ENCODE results near the gene MPP1.

DNA sequence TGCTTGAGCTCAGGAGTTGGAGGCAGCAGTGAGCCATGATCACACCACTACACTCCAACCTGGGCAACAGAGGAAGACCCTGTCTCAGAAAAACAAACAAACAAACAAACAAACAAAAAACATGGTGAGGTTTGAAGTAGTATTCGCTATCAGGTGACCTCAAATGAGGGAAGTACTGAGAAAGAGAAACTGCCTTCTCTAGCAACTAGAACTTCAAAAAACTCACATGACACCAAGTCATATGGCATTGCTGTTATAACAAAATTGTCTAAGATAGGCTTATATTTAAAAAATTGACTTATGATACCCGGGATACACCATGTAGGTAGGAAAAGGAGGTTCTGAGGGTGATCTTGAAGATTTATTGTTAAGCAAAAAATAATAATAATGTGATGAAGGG, 10.3 kb downstream of the MPP1 start:
- TF ChIP-seq, protein P1, sequence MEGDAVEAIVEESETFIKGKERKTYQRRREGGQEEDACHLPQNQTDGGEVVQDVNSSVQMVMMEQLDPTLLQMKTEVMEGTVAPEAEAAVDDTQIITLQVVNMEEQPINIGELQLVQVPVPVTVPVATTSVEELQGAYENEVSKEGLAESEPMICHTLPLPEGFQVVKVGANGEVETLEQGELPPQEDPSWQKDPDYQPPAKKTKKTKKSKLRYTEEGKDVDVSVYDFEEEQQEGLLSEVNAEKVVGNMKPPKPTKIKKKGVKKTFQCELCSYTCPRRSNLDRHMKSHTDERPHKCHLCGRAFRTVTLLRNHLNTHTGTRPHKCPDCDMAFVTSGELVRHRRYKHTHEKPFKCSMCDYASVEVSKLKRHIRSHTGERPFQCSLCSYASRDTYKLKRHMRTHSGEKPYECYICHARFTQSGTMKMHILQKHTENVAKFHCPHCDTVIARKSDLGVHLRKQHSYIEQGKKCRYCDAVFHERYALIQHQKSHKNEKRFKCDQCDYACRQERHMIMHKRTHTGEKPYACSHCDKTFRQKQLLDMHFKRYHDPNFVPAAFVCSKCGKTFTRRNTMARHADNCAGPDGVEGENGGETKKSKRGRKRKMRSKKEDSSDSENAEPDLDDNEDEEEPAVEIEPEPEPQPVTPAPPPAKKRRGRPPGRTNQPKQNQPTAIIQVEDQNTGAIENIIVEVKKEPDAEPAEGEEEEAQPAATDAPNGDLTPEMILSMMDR (IDR thresholded peaks at IDR 0.05; ENCODE audit: control extremely low read depth in 1 of 3, insufficient read depth in 1 of 3, low read depth in 1 of 3, low read length in 3 of 3) = no peak
- TF ChIP-seq EP300 (IDR thresholded peaks at IDR 0.05; ENCODE audit: borderline replicate concordance in 1 of 2, low read depth in 2 of 2, low read length in 2 of 2) = no peak
- no peak for TF ChIP-seq SP1 (IDR thresholded peaks at IDR 0.05; ENCODE audit: low read depth, low read length)
- TF ChIP-seq KDM1A (IDR thresholded peaks at IDR 0.05; ENCODE audit: borderline replicate concordance, low read length) = no peak
- no peak for TF ChIP-seq CEBPB (IDR thresholded peaks at IDR 0.05; ENCODE audit: low read depth, low read length)
- TF ChIP-seq SP4 (IDR thresholded peaks at IDR 0.05; ENCODE audit: low read length) = no peak
- TF ChIP-seq CREB1 (IDR thresholded peaks at IDR 0.05) = no peak
- TF ChIP-seq SAP30 (IDR thresholded peaks at IDR 0.05; ENCODE audit: insufficient read depth, insufficient replicate concordance, low read length) = no peak
- TF ChIP-seq POLR2A (IDR thresholded peaks at IDR 0.05; ENCODE audit: control extremely low read depth in 1 of 2, low read depth in 2 of 2, low read length in 2 of 2) = no peak
- TF ChIP-seq, protein P2, sequence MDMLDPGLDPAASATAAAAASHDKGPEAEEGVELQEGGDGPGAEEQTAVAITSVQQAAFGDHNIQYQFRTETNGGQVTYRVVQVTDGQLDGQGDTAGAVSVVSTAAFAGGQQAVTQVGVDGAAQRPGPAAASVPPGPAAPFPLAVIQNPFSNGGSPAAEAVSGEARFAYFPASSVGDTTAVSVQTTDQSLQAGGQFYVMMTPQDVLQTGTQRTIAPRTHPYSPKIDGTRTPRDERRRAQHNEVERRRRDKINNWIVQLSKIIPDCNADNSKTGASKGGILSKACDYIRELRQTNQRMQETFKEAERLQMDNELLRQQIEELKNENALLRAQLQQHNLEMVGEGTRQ (IDR thresholded peaks at IDR 0.05; ENCODE audit: low read length) = no peak
- TF ChIP-seq BRCA1 (IDR thresholded peaks at IDR 0.05; ENCODE audit: low read depth, low read length) = no peak
- no peak for TF ChIP-seq CTBP2 (IDR thresholded peaks at IDR 0.05; ENCODE audit: borderline replicate concordance, insufficient read depth, insufficient read length, low read length)
- TF ChIP-seq PHF8 (conservative IDR thresholded peaks at IDR 0.05; ENCODE audit: low read depth, low read length) = no peak
- TF ChIP-seq TCF12 (IDR thresholded peaks at IDR 0.05; ENCODE audit: low read depth, low read length) = no peak

All from H1 (cell line).